HG03575 (cell line): ENCODE results near the gene BBOX1.
"Not testable (repeated sequence)": the region's sequence is repeated elsewhere in the genome, so short reads cannot be mapped to it uniquely, and the experiment has no call there.

Experiments used
- ATAC-seq: cut with Tn5 transposase; IDR thresholded peaks from one replicate; pipeline ENCODE4 v1.9.1; 2021; ENCODE audit not compliant: unreplicated experiment, insufficient number of reproducible peaks, low FRiP score; ENCODE audit errors: extremely low read depth

Gene BBOX1

DNA sequence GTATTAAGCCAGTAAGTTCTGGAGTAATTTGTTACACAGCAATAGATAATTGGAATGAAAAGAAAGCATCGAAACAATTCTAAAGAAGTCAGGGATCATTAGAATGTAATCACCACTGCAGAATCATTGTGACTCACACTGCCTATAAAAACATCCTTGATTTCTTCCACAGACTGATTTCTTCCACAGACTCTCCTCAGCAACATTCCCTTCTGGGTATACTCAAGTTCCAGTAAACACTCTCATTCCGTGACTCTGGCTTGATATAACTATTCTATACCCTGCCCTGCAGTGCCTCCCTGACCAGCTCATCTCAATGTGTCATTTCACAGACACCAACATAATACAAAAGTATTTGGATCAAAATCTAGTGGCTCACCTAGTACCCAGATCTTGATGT lies 120.5 kb downstream of the BBOX1 start:
- no peak for ATAC-seq

DNA sequence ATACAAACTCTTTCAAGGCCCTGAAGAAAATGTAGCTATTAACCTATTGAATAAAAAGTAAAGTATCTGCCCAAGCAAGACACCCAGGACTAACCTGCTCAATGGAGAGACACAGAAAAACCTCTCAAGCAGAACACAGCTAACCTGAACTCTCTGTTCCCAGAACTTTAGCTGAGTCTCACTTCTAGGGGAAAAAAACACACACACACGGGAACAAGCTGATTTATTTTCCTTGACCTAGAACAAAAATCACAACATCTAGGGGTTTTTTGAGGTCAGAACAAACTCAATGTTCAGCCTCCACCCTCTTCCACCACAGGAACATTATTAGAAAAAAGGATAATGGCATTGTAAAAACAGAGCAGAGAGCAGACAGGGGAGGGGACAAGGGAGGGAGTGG lies 121.6 kb downstream of the BBOX1 start:
- no peak for ATAC-seq

DNA sequence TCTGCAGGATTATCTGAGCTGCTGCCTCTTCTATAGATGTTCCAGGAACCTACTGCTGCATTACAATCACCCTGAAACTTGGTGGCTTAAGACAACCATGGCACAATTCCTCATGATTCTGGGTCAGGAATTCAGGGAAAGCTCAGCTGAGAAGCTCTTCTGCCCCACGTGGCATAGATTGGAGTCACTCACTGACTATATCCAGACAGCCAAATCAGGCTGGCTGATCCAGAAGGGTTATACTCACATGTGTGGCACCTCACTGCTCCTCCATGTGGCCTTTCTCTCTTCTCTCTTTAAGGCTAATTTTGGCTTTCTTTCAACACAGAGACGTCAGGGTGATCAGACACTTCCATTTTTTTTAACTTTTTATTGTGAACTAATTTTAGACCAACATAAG lies 125.5 kb downstream of the BBOX1 start:
- no peak for ATAC-seq

DNA sequence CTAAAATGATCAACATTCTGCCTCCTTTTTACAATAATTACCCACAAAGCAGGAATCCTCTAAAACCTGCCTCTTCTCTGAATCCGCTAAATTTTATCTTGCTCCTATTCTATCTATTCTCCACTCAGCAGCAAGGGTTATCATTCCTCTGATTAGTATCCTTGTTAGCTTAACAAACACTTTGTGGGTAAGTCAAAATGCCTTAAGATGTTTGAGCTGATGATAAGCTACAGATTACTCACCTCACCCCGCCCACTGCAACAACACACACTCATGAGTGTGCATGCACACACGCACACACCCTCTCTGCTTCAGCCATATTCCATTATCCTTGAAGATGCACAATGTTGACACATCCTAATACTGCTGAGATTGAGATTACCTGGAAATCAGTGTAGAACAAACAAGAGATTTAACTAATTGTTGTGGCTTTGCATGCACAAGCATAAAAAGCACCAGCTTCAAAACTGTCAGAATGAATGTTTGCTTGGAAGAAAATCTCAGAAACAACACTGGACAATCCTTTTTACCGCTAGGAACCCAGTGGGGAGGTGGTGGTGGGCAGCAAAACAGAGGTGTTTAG lies 130.9 kb downstream of the BBOX1 start:
- no peak for ATAC-seq

DNA sequence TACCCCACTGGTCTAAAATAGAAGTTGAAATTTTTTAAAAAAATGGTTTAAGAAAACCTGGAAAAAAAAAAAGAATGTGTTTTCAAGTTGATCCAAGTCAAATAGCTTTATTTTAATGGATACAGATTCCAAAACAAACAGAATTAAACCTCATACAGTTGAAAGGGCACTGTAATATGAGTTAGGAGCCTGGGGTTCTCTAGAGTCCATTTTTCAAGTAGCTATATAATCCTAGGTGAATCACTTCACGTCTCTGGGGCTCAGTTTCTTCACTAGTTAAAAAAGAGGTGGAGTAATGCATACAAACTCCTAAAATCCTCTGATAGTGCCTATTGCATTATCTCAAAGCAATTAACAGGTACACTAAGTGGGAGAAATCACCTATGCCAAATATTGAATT lies 132.9 kb downstream of the BBOX1 start:
- ATAC-seq, result no peak

DNA sequence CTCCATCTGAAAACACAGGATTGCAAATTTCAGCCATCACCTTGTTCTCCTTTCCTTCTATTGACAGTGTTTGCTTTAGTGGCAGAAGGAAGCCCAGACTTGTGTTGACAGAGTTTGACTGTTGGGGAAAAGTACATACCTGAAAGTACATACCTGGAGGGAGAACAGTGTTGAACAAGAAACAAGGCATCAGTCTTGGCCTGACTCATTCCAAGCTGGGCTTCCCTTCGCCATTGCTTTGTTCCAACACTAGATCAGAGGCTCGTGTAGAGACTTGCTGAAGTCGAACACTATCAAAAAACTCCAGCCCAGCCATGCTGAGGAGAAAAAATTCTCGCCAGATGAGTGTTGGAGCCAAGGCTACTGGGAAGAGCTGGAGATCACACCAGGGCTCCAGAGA lies 133.4 kb downstream of the BBOX1 start:
- no peak for ATAC-seq

DNA sequence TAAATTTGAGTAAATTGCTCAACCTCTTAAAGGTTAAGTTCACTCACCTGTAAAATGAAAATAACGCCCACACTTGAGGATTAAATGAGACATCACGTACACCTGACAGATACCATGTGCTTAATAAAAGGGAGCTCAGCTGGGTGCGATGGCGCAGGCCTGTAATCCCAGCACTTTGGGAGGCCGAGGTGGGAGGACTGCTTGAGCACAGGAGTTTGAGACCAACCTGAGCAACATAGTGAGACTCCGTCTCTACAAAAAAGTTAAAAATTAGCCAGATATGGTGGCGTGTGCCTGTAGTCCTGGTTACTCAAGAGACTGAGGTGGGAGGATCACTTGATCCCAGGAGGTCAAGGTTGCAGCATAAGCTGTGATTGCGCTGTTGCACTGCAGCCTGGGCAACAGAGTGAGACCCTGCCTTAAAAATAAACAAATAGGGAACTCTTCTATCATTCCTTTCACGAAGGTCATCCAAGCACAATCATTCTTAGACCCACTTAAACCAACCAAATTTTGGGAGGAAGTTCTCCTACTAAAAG lies 134.1 kb downstream of the BBOX1 start:
- no peak for ATAC-seq

DNA sequence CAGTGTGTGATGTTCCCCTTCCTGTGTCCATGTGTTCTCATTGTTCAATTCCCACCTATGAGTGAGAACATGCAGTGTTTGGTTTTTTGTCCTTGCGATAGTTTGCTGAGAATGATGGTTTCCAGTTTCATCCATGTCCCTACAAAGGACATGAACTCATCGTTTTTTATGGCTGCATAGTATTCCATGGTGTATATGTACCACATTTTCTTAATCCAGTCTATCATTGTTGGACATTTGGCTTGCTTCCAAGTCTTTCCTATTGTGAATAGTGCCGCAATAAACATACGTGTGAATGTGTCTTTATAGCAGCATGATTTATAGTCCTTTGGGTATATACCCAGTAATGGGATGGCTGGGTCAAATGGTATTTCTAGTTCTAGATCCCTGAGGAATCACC lies 134.9 kb downstream of the BBOX1 start:
- ATAC-seq, result not testable (repeated sequence)
